Measurements from ENCODE around the gene ERICH6.
"Not testable (repeated sequence)": the region's sequence is repeated elsewhere in the genome, so short reads cannot be mapped to it uniquely, and the experiment has no call there.

DNA sequence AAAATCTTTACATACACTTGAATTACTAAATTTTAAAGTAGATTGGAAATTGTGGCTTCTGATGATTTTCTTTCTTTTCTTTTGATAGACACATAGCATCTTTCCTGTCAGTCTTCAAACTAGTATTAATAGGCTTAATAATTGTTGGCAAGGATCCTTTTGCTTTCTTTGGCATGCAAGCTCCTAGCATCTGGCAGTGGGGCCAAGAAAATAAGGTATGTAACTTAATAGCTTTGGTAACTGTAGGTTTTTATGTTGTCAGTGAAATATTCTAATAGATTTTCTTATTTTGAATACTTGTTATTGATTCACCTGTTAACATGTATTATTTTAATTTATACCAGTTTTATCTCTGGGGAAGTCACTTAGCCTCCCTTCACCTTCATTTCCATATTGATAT, 80.8 kb downstream of the ERICH6 start:
- TF ChIP-seq, protein P1, sequence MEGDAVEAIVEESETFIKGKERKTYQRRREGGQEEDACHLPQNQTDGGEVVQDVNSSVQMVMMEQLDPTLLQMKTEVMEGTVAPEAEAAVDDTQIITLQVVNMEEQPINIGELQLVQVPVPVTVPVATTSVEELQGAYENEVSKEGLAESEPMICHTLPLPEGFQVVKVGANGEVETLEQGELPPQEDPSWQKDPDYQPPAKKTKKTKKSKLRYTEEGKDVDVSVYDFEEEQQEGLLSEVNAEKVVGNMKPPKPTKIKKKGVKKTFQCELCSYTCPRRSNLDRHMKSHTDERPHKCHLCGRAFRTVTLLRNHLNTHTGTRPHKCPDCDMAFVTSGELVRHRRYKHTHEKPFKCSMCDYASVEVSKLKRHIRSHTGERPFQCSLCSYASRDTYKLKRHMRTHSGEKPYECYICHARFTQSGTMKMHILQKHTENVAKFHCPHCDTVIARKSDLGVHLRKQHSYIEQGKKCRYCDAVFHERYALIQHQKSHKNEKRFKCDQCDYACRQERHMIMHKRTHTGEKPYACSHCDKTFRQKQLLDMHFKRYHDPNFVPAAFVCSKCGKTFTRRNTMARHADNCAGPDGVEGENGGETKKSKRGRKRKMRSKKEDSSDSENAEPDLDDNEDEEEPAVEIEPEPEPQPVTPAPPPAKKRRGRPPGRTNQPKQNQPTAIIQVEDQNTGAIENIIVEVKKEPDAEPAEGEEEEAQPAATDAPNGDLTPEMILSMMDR (IDR thresholded peaks at IDR 0.05; ENCODE audit: low read depth, low read length), result not testable (repeated sequence)
- not testable (repeated sequence) for TF ChIP-seq EZH2phosphoT487 (IDR thresholded peaks at IDR 0.05; ENCODE audit: low read depth)

All from OCI-LY3 (cell line).